Erythroblast (primary cell): ENCODE data around the gene ARRDC3.

Experiments
- GATA1 ChIP-seq: IDR thresholded peaks from 2 replicates; pipeline ENCODE4 v1.6.1; 2011; ENCODE audit warnings: low read depth, mild to moderate bottlenecking, control low read depth, low read length, moderate library complexity
- POLR2A ChIP-seq: IDR thresholded peaks from 2 replicates; pipeline ENCODE4 v1.6.1; 2011; ENCODE audit warnings: mild to moderate bottlenecking, low read length

DNA sequence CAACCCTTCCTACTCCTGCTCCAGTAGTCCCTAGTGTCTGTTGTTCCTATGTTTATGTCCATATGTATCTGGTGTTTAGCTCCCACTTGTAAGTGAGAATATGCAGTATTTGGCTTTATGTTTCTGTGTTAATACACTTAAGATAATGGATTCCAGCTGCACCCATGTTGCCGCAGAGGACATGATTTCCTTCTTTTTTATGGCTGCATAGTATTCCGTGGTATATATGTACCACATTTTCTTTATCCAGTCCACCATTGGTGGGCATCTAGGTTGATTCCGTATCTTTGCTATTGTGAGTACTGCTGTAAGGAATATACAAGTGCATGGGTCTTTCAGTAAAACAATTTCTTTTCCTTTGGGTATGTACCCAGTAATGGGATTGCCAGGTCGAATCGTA lies 5.2 kb upstream of the ARRDC3 start:
- TF ChIP-seq POLR2A = no peak
- TF ChIP-seq GATA1 = no peak
